Femur (tissue), 1 donor: ENCODE results near the gene RRAGD.

ENCODE experiments used
- DNase-seq: peaks from one replicate; pipeline ENCODE4 v3.0.0-alpha.2; 2017

Gene RRAGD

GRCh38 chr6:89328976-89329375, 83.1 kb downstream of the RRAGD start:
- DNase-seq: no peak

- DNase-seq: no peak
Measured at GRCh38 chr6:89324304-89324703, 87.8 kb downstream of the RRAGD start.

- no peak for DNase-seq
Measured at GRCh38 chr6:89323511-89323971, 88.5 kb downstream of the RRAGD start.

- DNase-seq: peak; percentile 37
Measured at GRCh38 chr6:89321131-89321970, 90.7 kb downstream of the RRAGD start.

- DNase-seq: no peak
Measured at GRCh38 chr6:89320012-89320559, 92.0 kb downstream of the RRAGD start.

GRCh38 chr6:89317067-89317466, 95.0 kb downstream of the RRAGD start:
- no peak for DNase-seq

- no peak for DNase-seq
Measured at GRCh38 chr6:89315249-89315885, 96.7 kb downstream of the RRAGD start, which contains the start of gene GABRR2. GABRR2 (minus strand) TSS chr6:89315299; CDS start chr6:89315165, 134 bp downstream.

- DNase-seq: no peak
Measured at GRCh38 chr6:89314692-89315091, 97.4 kb downstream of the RRAGD start.
